GM18951 (cell line): ENCODE results near the gene EXOC6.

Experiments
- POLR2A ChIP-seq: IDR thresholded peaks from 4 replicates; pipeline ENCODE4 v1.6.1; 2011; ENCODE audit warnings: mild to moderate bottlenecking; ENCODE audit not compliant: insufficient read length, insufficient read depth; ENCODE audit errors: extremely low read depth
- in situ Hi-C: fragments of 300-500 bp; cut with MboI; formaldehyde crosslinking; loops from one replicate; pipeline ENCODE4 v1.12.0; 2022; ENCODE audit warnings: low sequenced_read_pairs, mixed read lengths, inconsistent platforms; ENCODE audit not compliant: unreplicated experiment

Gene EXOC6

DNA sequence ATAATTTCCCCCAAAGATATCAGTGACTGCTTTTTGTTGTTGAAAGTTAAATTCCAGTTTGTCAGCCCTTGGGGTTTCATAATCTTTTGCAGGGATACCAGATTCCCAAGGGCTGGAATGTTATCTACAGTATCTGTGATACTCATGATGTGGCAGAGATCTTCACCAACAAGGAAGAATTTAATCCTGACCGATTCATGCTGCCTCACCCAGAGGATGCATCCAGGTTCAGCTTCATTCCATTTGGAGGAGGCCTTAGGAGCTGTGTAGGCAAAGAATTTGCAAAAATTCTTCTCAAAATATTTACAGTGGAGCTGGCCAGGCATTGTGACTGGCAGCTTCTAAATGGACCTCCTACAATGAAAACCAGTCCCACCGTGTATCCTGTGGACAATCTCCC, 228.6 kb downstream of the EXOC6 start:
- TF ChIP-seq POLR2A: no peak
- in situ Hi-C loops: loop anchor here (10.0 kb wide), 1 partner anchor 218 kb away; no protein-coding TSS in a partner anchor

DNA sequence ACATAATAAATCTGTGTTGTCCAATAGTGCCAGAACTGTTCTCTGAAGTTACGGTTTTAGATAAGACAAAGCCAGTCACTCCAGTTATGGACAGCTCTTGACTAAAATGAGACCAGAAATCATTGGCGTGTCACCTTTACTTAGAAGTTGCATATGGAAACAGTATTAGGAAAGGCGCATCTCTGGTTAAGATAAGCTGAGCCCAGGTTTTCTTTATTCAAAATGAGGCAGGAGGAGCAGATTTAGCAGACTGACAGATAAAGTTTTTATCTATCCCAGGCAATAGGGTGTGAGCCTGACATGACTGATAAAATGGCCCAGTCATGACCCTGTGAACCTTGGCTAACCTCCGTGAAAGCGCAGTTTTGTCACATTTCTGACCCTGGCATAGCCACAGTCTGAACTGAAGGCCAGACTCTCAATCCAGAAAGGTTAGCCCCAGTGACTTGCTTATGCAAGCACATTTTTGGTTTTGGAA, 229.6 kb downstream of the EXOC6 start:
- TF ChIP-seq POLR2A: no peak
- in situ Hi-C loops: loop anchor here (10.0 kb wide), 1 partner anchor 217 kb away; no protein-coding TSS in a partner anchor

DNA sequence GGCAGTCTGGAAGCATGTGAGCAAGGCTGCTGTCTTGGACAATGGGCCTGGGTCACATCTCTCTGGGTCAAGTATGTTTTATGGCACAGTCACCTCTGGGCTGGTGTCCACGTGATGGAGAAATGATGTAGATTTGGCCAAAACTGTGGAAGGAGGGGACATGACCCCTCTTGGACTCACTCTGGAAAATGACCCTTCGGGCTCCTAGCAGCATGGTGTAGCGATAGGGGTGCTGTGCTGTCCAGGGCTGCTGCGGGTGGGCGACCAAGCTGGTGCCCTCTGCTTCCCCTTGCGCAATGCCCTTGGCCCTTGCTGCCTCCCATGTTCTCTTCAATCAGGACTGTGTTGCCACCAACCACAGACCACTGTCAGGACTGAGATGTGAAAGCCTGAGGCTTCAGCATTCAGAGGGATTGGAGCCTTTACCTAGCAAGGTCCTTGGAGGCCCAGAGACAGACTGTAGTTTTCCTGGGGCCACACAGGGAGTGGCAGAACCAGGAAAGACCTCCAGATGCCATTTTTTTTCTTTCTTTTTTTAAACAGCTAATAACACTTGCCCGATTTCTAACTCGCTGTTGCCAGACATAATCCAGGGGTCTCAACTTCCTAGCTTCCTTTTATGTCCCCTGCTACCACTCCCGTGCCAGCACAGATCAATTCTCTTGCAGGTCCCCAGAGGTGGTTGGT, 231.5 kb downstream of the EXOC6 start:
- in situ Hi-C loops: loop anchor here (10.0 kb wide), 1 partner anchor 215 kb away; no protein-coding TSS in a partner anchor
- no peak for TF ChIP-seq POLR2A

DNA sequence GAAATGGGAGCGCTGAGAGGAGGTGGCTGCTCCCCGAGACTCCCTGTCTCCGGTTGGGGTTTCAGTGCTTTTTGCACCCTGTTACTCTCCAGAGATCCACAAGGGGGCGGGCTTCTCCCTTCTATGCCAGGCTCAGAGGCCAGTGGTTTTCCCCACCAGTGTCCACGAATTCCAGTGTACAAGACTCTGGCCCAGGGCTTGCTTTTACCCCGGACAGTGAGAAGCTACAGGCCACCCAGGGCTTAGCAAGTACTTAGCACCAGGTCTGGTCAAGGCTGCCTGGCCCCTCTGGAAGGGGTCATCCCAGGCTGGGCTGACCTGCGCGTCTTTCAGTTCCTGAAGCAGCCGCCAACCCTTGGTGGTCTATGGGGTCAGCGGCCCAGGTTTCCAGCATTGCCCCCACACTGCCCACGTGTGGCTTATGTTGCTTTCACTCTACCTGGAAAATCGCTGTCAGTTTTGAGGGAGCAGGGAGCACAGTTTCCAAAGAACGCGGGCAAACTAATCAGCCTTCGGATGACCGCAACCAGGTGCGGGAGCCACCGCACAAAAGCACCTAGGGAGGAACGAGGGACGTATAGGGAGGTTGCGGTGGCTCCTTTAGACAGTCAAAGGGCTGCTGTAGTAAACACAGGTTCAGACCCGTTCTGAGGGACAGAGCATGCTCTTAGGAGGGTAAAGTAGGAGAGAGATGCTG, 232.2 kb downstream of the EXOC6 start:
- in situ Hi-C loops: no loop called here
- no peak for TF ChIP-seq POLR2A

DNA sequence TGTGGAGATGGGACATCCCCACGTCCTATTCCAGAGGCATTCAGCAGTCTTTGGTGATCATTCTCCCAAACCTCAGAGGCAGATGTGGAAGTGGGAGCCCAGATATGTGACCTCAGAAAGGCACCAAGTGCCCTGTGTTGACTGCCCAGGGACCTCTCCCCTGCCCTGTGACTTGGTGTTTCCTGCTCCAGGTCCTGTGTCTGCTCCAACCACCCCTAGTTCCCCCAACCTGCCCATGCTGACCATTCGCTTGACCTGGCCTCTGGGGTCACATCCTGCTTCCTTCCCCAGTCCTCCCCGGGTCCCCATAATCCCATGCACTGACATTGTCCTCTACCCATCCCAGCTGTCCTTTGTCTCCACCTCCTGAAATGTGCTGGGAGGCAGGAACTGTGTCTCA, 233.0 kb downstream of the EXOC6 start:
- no peak for TF ChIP-seq POLR2A
- in situ Hi-C loops: no loop called here

DNA sequence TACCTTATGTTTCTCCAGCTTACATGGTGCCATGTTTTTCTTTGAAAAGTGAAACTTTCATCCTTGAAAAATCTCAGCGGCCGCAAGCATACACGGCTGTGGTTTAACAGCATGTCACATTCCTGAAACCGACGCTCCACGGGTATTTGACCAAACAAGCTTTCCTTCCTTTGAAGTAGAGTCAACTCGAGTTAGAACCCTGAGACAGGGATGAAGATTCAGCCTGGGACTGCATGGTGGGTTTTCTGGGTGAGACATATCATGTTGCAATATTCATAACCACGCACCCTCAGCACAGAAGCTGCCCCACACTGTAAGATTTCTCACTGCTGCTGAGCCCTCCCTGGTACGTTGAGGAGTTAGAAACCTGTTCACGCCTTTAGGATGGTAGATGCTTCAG, 233.5 kb downstream of the EXOC6 start:
- no peak for TF ChIP-seq POLR2A
- in situ Hi-C loops: no loop called here

DNA sequence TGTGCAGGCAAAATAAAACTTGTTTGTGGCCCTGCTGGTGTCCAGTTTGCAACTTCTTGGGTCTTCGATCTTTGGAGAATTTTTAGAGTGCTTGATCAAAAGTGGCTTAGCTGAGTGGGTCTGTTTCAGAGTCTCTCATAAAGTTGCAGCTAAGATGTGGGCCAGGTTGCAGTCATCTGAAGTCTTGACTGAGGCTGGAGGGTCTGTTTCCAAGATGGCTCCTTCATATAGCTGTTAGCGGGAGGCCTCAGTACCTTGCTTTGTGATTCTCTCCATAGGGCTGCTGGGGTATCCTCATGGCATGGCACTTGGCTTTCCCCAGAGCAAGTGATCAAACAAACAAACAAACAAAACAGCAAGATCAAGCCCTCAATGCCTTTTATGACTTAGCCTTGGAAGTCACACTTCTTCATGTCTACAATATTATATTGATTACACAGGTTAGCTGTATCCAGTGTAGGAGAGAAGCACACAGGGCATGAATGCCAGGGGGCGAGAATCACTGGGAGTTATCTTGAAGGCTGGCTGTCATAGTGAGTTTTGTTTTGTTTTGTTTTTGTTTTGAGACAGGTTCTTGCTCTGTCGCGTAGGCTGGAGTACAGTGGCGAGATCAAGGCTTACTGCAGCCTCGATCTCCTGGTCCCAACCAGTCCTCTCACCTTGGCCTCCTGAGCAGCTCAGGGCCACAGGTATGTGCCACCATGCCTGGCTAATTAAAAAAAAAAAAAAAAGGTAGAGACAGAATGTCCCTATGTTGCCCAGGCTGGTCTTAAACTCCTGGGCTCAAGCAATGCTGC, 235.6 kb downstream of the EXOC6 start:
- TF ChIP-seq POLR2A: no peak
- in situ Hi-C loops: no loop called here

DNA sequence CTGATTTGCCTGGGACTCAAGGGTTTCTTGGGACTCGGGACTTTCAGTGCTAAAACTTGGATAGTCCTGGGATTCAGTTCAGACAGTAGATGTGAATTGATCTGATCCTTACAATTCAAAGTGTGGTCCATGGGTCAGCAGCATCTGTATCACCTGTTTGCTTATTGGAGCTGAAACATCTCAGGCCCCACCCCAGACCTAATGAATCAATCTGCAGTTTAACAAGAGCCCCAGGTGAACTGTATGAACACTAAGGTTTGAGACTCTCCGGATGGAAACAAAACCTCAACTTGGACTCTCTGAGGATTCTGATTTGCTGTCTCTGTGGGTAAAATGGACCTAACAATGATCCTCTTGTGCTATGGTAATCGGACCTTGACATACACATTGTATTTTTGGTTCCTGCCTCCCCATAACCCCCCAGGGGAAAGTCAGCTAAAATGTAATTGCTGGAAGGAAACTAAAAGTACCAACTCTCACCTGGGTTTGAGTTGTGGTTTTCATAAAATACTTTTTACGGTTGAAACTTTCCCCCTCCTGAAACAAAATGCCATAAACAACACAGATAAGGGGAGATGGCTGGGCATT, 237.0 kb downstream of the EXOC6 start:
- TF ChIP-seq POLR2A: no peak

DNA sequence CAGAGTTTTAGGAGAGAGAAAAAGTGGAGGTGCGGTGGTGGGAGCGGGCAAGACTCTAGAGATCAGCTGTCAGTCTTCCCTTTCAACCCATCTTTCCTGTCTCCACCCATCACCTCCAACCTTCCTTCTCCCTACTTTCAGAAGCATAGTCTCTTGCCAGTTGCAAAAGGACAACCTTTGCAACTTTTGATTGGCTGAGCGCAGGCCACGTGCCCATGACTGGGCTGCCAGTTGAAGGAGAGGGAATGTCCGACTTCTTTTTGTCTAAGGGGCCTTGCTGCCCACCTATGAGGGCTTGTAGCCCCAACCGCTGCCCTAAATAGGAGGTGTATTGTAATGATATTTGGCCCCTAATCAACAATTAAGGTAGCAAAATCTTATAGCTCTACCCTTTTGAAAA, 238.0 kb downstream of the EXOC6 start:
- in situ Hi-C loops: no loop called here
- TF ChIP-seq POLR2A: no peak

More for the DNA sequence above, 237.0 kb downstream of the EXOC6 start:
- in situ Hi-C loops: no loop called here

DNA sequence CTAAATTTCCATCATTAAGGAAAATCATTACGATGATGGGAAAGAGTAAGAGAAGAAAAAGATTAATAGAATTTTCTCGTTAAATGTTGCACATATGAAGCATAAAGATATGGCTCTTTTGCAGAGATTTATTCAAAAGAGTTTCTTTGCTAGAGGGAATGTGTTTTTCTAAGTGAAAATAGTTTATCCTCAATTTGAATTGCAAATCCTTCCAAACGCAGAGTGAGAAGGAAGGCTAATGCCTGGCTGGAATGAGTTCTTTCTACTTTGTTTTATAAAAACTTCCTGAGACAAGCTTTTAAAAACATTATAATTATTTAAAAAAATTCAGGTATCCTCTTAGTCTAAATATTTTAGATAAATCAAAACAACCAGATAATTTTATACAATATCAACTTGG, 239.5 kb downstream of the EXOC6 start:
- in situ Hi-C loops: no loop called here

DNA sequence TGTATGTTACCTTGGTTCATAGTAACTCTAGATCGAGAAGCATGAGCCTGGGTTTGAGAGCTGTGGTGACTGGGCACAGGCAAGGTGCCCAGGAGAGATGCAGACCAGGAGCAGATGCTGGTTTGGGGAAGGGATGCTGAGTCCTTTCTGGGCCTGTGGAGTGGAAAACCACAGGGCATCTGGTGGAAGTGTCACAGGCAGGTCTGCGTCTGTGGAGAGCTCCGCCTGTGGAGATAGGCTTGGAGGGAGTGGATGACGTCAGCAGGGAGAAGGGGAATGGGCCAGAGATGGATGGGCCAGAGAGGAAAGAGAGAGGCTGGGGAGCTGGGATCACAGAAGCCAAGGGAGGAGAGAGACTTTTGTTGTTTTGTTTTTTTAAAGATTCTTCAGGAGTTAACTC, 240.1 kb downstream of the EXOC6 start:
- in situ Hi-C loops: no loop called here
- no peak for TF ChIP-seq POLR2A

More for the DNA sequence above, 239.5 kb downstream of the EXOC6 start:
- no peak for TF ChIP-seq POLR2A

DNA sequence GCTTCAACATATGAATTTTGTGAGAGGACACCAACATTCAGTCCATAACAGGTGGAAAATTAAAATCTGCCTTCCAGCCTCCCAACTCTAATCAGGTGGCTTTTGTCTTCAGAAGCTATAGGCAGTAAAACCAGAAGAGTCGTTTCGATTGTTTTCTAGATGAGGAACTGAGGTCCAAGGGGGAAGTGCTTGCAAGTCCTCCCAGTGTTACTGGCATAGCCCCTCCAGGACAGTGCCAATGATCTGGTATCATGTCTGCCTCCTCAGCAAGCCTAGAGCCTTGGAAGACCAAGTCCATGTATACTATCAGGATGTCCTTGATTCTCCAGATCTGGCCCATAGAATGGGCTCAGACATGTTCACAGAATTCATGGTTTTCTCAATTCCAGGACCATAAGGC, 242.3 kb downstream of the EXOC6 start:
- in situ Hi-C loops: no loop called here
- TF ChIP-seq POLR2A: no peak

DNA sequence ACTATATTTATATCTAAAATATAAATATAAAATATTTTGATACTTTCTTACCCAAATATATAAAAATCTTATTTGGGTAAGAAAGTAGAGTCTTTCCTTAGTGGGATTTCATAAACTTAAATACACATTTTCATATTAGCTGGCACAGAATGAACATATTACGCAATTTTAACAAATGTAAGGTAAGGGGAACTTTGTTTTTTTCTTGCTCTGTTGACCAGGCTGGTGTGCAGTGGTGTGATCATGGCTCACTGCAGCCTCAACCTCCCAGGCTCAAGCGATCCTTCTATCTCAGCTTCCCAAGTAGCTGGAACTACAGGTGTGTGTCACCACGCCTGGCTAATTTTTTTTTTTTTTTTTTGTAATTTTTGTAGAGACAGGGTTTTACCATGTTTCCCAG, 243.6 kb downstream of the EXOC6 start:
- in situ Hi-C loops: no loop called here
- TF ChIP-seq POLR2A: no peak

DNA sequence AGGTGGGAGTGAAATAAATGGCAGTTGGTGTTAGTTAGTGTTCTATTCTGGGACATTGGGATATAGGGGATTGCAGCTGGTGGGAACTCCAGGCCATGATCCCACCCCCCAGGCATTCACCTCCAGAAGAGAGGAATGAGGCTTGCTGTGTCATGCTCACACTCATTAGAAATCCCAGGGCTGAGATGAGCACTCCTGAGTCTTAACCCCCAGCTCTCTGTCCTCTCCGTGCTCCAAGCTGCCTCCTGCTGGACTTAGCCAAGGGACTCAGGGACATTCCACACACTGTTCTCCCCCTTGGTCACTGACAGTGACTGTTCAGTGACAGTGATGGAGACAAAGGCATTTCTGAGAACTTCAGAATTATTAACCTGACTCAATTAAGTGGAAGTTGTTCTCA, 246.9 kb downstream of the EXOC6 start:
- in situ Hi-C loops: no loop called here
- no peak for TF ChIP-seq POLR2A
